Measurements from ENCODE around the gene IMPDH2. TPM values are rescaled to one million over a fixed set of nuclear protein-coding genes. Genes with fewer than 3 reads are reported as not detected.

Gene IMPDH2
- total and polyA plus RNA-seq, 7 donors: 55.0 to 187 (median 99.0) TPM

DNA sequence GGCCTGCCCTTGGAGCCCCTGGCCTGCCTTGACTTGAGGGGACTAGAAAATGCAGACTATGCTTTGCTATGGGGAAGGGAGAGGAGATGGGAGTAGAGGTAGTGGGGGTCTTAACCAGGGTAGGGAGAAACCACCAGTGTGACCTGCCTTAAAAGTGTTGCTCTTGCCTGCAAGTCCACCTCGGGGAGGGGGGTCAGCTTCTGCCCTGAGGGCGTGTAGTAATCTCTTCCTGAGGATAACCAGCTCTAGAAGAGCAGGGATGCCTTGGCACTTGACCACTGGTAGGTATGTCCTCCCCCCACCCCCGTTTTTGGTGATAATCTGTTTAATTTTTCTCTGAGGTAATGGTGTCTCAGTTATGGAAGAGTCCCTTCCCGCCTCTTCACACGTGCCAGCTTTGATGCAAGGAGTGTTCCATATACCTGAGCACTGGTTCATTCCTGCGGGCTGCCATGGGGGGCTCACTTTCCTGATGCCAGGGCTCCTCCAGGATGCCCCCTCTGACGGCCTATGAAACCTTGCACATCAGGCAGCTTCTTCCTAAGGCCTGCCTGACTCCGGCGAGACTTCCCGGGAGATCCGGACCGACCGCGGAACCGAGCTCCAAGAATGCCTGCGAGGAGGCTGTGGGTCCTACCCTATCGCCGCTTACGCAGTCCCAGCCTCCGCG lies 39.9 kb downstream of the IMPDH2 start:
- intact Hi-C loops (cut with DNase I): loop anchor here (2.0 to 5.0 kb wide), 3 partner anchors 40 to 458 kb away; partner anchors contain the start of genes IMPDH2 and QRICH1
- H3K36me3 ChIP-seq: peaks cover 3 to 29% (median 7%) of the 10 kb centered on the region in 4 donors
- H3K4me3 ChIP-seq: peak overlapping the region; percentile 62 to 95 (median 90)
- DNase-seq: no peak
- H3K9me3 ChIP-seq: no peaks in the 10 kb centered on the region
- peaks cover 0 to 33% (median 26%) of the 10 kb centered on the region in 4 donors for H3K4me1 ChIP-seq
- peak overlapping the region; percentile 93 to 97 (median 96) for H3K27ac ChIP-seq
- no peaks in the 10 kb centered on the region for H3K27me3 ChIP-seq
- TF ChIP-seq EP300 (IDR thresholded peaks at IDR 0.05): no peak
- TF ChIP-seq, protein P1, sequence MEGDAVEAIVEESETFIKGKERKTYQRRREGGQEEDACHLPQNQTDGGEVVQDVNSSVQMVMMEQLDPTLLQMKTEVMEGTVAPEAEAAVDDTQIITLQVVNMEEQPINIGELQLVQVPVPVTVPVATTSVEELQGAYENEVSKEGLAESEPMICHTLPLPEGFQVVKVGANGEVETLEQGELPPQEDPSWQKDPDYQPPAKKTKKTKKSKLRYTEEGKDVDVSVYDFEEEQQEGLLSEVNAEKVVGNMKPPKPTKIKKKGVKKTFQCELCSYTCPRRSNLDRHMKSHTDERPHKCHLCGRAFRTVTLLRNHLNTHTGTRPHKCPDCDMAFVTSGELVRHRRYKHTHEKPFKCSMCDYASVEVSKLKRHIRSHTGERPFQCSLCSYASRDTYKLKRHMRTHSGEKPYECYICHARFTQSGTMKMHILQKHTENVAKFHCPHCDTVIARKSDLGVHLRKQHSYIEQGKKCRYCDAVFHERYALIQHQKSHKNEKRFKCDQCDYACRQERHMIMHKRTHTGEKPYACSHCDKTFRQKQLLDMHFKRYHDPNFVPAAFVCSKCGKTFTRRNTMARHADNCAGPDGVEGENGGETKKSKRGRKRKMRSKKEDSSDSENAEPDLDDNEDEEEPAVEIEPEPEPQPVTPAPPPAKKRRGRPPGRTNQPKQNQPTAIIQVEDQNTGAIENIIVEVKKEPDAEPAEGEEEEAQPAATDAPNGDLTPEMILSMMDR (IDR thresholded peaks at IDR 0.05): no peak
- WGBS, 2 donors: 4 to 8% methylated on average over 21 of the region's 21 CpGs

DNA sequence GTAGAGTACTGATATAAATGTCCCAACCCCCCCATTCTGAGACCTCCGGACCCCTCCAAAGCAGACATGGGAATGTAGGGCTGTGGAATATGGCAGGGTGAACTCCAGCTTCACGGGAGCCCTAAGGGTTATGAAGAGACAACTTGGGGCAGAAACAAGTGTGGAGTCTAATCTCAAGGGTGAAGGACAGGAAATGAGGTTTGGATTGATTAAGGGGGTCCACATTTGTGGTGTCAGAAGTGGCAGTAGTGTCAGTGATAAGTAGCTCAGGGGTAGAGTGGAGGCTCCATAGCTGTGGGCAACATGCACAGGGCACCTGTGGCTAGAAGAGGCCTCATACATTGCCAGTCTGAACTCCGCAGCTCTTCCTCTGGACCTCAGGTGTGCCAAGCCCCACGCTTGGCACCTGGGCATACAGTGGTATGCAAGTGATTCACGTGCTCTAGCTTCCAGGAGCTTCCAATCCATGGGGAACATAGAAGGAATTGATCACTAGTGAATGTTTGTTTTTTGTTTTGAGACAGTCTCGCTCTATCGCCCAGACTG lies 43.3 kb downstream of the IMPDH2 start:
- Histone ChIP-seq H3K9me3 (no peaks in the 10 kb centered on the region), H3K27ac (no peak overlapping the region), H3K36me3 (peaks cover 13 to 63% (median 29%) of the 10 kb centered on the region in 4 donors), H3K4me3 (no peak overlapping the region), H3K27me3 (no peaks in the 10 kb centered on the region), H3K4me1 (peaks cover 0 to 20% (median 11%) of the 10 kb centered on the region in 4 donors)
- TF ChIP-seq, protein P1 (IDR thresholded peaks at IDR 0.05): no peak
- TF ChIP-seq POLR2AphosphoS5 (IDR thresholded peaks at IDR 0.05): no peak
- intact Hi-C loops (cut with DNase I): loop anchor here (5.0 kb wide), 1 partner anchor 461 kb away; no protein-coding TSS in a partner anchor
- WGBS, 2 donors: 93 to 94% methylated on average over 7 of the region's 7 CpGs
- DNase-seq: no peak

DNA sequence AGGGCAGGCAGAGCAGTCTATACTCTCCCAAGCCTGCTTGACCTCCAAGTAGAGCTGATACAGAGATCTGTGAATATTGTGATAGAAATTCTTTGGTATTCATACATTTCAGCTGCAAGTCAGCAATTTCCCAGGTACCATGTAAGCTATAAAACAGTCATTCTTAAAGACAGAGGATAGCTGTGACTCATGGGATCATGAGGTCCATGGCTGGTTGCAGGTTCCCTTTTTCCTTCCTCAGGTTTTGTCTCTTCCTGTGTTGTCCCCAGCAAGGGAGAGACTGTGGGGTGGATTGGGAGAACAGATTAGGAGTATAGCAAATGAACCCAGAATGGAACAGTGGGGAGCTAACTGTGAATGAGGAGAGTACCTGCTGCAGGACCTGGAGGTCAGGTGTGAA lies 44.5 kb downstream of the IMPDH2 start:
- DNase-seq: no peak
- TF ChIP-seq POLR2A (IDR thresholded peaks at IDR 0.05): no peak
- TF ChIP-seq POLR2AphosphoS5 (IDR thresholded peaks at IDR 0.05): no peak
- no peak for TF ChIP-seq EP300 (IDR thresholded peaks at IDR 0.05)
- H3K4me1 ChIP-seq: peaks cover 0 to 13% (median 8%) of the 10 kb centered on the region in 4 donors
- no peaks in the 10 kb centered on the region for H3K27me3 ChIP-seq
- H3K4me3 ChIP-seq: no peak overlapping the region
- intact Hi-C loops (cut with DNase I): loop anchor here (5.0 kb wide), 1 partner anchor 463 kb away; no protein-coding TSS in a partner anchor
- H3K9me3 ChIP-seq: no peaks in the 10 kb centered on the region
- H3K36me3 ChIP-seq: peaks cover 23 to 75% (median 40%) of the 10 kb centered on the region in 4 donors
- H3K27ac ChIP-seq: no peak overlapping the region

DNA sequence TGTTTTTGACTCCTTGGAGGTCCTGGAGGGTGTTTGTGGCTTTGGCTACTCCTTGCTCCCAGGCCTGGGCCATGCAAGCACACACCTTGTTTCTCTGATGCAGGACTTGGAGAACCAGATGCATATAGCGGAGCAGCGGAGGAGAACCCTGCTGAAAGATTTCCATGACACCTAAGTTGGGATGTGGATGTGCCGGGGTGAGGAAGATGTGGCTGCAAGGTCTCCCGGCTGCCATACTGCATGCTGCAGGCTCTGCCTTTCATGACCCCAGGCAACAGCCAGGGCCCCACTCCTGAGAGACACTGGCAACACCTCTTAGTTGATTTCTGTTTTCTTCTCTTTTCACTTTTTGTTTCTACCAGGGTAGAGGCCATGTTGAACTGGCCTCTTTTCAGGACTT lies 46.1 kb downstream of the IMPDH2 start:
- intact Hi-C loops (cut with DNase I): no loop called here
- no peaks in the 10 kb centered on the region for H3K27me3 ChIP-seq
- no peak overlapping the region for H3K27ac ChIP-seq
- no peak for DNase-seq
- no peaks in the 10 kb centered on the region for H3K9me3 ChIP-seq
- H3K4me1 ChIP-seq: no peaks in the 10 kb centered on the region
- peaks cover 35 to 91% (median 51%) of the 10 kb centered on the region in 4 donors for H3K36me3 ChIP-seq
- TF ChIP-seq POLR2A (IDR thresholded peaks at IDR 0.05) (no peak), POLR2AphosphoS5 (IDR thresholded peaks at IDR 0.05) (no peak), EP300 (IDR thresholded peaks at IDR 0.05) (no peak)
- TF ChIP-seq, protein P1 (IDR thresholded peaks at IDR 0.05): no peak
- no peak overlapping the region for H3K4me3 ChIP-seq
- 97 to 98% methylated on average over 4 of the region's 4 CpGs for WGBS, 2 donors

DNA sequence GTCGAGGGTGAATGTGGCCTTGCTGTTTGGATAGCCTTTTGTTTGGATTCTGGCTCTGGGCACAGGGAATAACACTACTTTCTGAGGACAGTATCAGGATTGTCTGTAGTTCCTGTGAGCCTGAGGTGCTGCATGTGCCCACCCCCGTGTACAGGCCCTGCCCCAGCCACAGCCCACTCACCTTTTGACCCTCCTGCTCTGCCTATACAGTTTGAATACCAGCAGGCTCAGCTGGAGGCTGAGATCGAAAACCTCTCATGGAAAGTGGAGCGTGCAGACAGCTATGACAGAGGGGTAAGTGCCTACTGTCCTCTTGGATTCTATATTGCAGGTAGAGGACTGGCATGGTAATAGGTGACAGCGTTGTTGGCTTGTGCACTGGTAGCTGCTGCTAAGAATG lies 46.5 kb downstream of the IMPDH2 start:
- TF ChIP-seq EP300 (IDR thresholded peaks at IDR 0.05) (no peak), POLR2A (IDR thresholded peaks at IDR 0.05) (no peak), POLR2AphosphoS5 (IDR thresholded peaks at IDR 0.05) (no peak)
- TF ChIP-seq, protein P1 (IDR thresholded peaks at IDR 0.05): no peak
- peaks cover 39 to 95% (median 55%) of the 10 kb centered on the region in 4 donors for H3K36me3 ChIP-seq
- no peak for DNase-seq
- no peaks in the 10 kb centered on the region for H3K4me1 ChIP-seq
- H3K27ac ChIP-seq: no peak overlapping the region
- intact Hi-C loops (cut with DNase I): no loop called here
- H3K9me3 ChIP-seq: no peaks in the 10 kb centered on the region
- no peak overlapping the region for H3K4me3 ChIP-seq
- H3K27me3 ChIP-seq: no peaks in the 10 kb centered on the region
- 77 to 88% methylated on average over 5 of the region's 5 CpGs for WGBS, 2 donors
